CD14-positive monocyte (primary cell): ENCODE results near the gene TAF6. TPM values are rescaled to one million over a fixed set of nuclear protein-coding genes. Genes with fewer than 3 reads are reported as not detected.

ENCODE experiments used
- DNase-seq, 3 donors: peaks; one replicate each; pipeline ENCODE4 v3.0.0-alpha.2; 2011 to 2022
- H2AFZ ChIP-seq: 2 replicates; pipeline ENCODE4 v1.6.0; 2012; ENCODE audit warnings: mild to moderate bottlenecking, low read depth, low read length, inconsistent platforms; ENCODE audit not compliant: insufficient read depth, poor library complexity, severe bottlenecking
- H3K27ac ChIP-seq, 2 donors: 1 replicate in 1 of 2; 2 replicates in 1 of 2; pipeline ENCODE4 v1.5.1; 2012 to 2013; ENCODE audit warnings: low read length in 2 of 2, control low read depth in 1 of 2, inconsistent platforms in 1 of 2, low read depth in 1 of 2, mild to moderate bottlenecking in 1 of 2
- H3K27me3 ChIP-seq, 2 donors: one replicate each; pipeline versions ENCODE4 v1.6.0 to v1.6.1; 2011 to 2013; ENCODE audit warnings: low read length in 2 of 2; ENCODE audit not compliant: control insufficient read depth in 2 of 2, insufficient read depth in 2 of 2
- H3K36me3 ChIP-seq, 2 donors: replicated peaks in 1 of 2; 1 replicate in 1 of 2; 2 replicates in 1 of 2; pipeline versions ENCODE4 v1.5.1 to v1.6.1; 2012 to 2013; ENCODE audit warnings: low read length in 2 of 2, control low read depth in 1 of 2, inconsistent platforms in 1 of 2, mild to moderate bottlenecking in 1 of 2; ENCODE audit not compliant: insufficient read depth in 2 of 2, control insufficient read depth in 1 of 2
- H3K4me1 ChIP-seq, 2 donors: 1 replicate in 1 of 2; 2 replicates in 1 of 2; pipeline versions ENCODE4 v1.5.1 to v1.6.1; 2012 to 2013; ENCODE audit warnings: low read length in 2 of 2, control low read depth in 1 of 2, inconsistent platforms in 1 of 2, mild to moderate bottlenecking in 1 of 2, moderate library complexity in 1 of 2; ENCODE audit not compliant: insufficient read depth in 2 of 2, control insufficient read depth in 1 of 2
- H3K4me2 ChIP-seq: replicated peaks from 2 replicates; pipeline ENCODE3; 2012; ENCODE audit warnings: low read length, moderate library complexity, mild to moderate bottlenecking; ENCODE audit not compliant: poor library complexity, severe bottlenecking; ENCODE audit errors: extremely low read depth
- H3K4me3 ChIP-seq, 3 experiments: fragments of 200-600 bp in 1 of 3; sonication (generic) in 1 of 3; replicated peaks in 1 of 3; 1 replicate in 2 of 3; 2 replicates in 1 of 3; pipeline ENCODE4 v1.5.1; 2011 to 2013; ENCODE audit warnings: low read length in 3 of 3, mild to moderate bottlenecking in 3 of 3, control low read depth in 2 of 3, low read depth in 2 of 3, inconsistent platforms in 1 of 3, moderate library complexity in 1 of 3
- H3K79me2 ChIP-seq: 2 replicates; pipeline ENCODE4 v1.6.0; 2012; ENCODE audit warnings: mild to moderate bottlenecking, control low read depth, inconsistent platforms, low read length, moderate library complexity; ENCODE audit not compliant: insufficient read depth
- H3K9ac ChIP-seq: 2 replicates; pipeline ENCODE4 v1.6.0; 2017; ENCODE audit warnings: low read length, mild to moderate bottlenecking; ENCODE audit not compliant: insufficient read depth, poor library complexity, severe bottlenecking
- H3K9me3 ChIP-seq, 2 donors: replicated peaks in 1 of 2; 1 replicate in 1 of 2; 2 replicates in 1 of 2; pipeline versions ENCODE4 v1.5.1 to v1.6.1; 2012 to 2013; ENCODE audit warnings: low read length in 2 of 2, control low read depth in 1 of 2; ENCODE audit not compliant: control insufficient read depth in 1 of 2, insufficient read depth in 1 of 2
- H4K20me1 ChIP-seq: 2 replicates; pipeline ENCODE4 v1.6.0; 2012; ENCODE audit warnings: mild to moderate bottlenecking, low read length, control low read depth, moderate library complexity; ENCODE audit not compliant: insufficient read depth
- H3K27ac Mint-ChIP-seq, 7 donors: one replicate each; pipeline ENCODE4 v1.8.0; 2020; ENCODE audit warnings: mild to moderate bottlenecking in 7 of 7, mixed read lengths in 7 of 7, moderate library complexity in 6 of 7, inconsistent platforms in 2 of 7
- H3K27me3 Mint-ChIP-seq, 3 donors: one replicate each; pipeline ENCODE4 v1.8.0; 2021 to 2022; ENCODE audit warnings: low read depth in 3 of 3, mild to moderate bottlenecking in 3 of 3, mixed read lengths in 3 of 3, moderate library complexity in 3 of 3, inconsistent platforms in 1 of 3
- H3K36me3 Mint-ChIP-seq, 2 donors: one replicate each; pipeline ENCODE4 v1.8.0; 2020; ENCODE audit warnings: mixed read lengths in 2 of 2, inconsistent platforms in 1 of 2, mild to moderate bottlenecking in 1 of 2
- H3K4me1 Mint-ChIP-seq: one replicate; pipeline ENCODE4 v1.8.0; 2020; ENCODE audit warnings: mild to moderate bottlenecking, mixed read lengths
- H3K4me3 Mint-ChIP-seq, 2 donors: one replicate each; pipeline ENCODE4 v1.8.0; 2020; ENCODE audit warnings: mild to moderate bottlenecking in 2 of 2, mixed read lengths in 2 of 2, moderate library complexity in 1 of 2
- H3K9me3 Mint-ChIP-seq, 7 donors: one replicate each; pipeline ENCODE4 v1.8.0; 2020 to 2022; ENCODE audit warnings: mixed read lengths in 7 of 7, mild to moderate bottlenecking in 6 of 7, moderate library complexity in 6 of 7, inconsistent platforms in 2 of 7
- CTCF ChIP-seq: fragments of 200-600 bp; IDR thresholded peaks from one replicate; pipeline ENCODE4 v1.8.0; 2022; ENCODE audit warnings: antibody characterized with exemption, mild to moderate bottlenecking
- WGBS: methylation state at CpG from one replicate; pipeline ENCODE4 v1.1.5; 2013; ENCODE audit warnings: missing lambda C conversion rate; ENCODE audit not compliant: insufficient coverage; 5-methylcytosine and 5-hydroxymethylcytosine counted together
- intact Hi-C, 2 donors: fragments of 100-400 bp; cut with micrococcal nuclease; formaldehyde crosslinking; loops; one replicate each; pipeline versions ENCODE4 v1.15.0 to v1.15.1; 2023
- polyA plus RNA-seq, 3 donors: library from polyadenylated mRNA; depleted of rRNA in 1 of 3; unstranded in 2 of 3; stranded (reverse) in 1 of 3; fragments of 300-500 nt in 2 of 3; fragments of >200 nt in 1 of 3; fragmentation: Illumina TruSeq in 2 of 3; gene quantifications; 1 replicate in 2 of 3; 2 replicates in 1 of 3; pipeline ENCODE4 v1.2.3, GENCODE V29; 2012 to 2021

The TAF6 gene
- polyA plus RNA-seq, 3 donors: 9.6 to 28.9 (median 11.0) TPM

- no peak overlapping the region for H3K27ac ChIP-seq
- Mint-ChIP-seq H3K36me3 (peaks cover 3 to 4% of the 10 kb centered on the region in 2 donors), H3K4me1 (peaks cover 41% of the 10 kb centered on the region), H3K27ac (peak overlapping the region in 6 of 7 donors; percentile 65 to 91 (median 82)), H3K4me3 (no peak overlapping the region), H3K9me3 (peaks cover 0 to 5% (median 0%) of the 10 kb centered on the region in 7 donors), H3K27me3 (peaks cover 8 to 15% (median 14%) of the 10 kb centered on the region in 3 donors)
- no peak for TF ChIP-seq CTCF
- no peak overlapping the region for H3K4me3 ChIP-seq
- H3K36me3 ChIP-seq: peaks cover 3 to 4% of the 10 kb centered on the region in 2 donors
- no peak overlapping the region for H2AFZ ChIP-seq
- no CpG with 5 or more reads among the region's 3 CpGs for WGBS
- no peaks in the 10 kb centered on the region for H4K20me1 ChIP-seq
- DNase-seq: no peak
- H3K9me3 ChIP-seq: no peaks in the 10 kb centered on the region
- no peak overlapping the region for H3K4me2 ChIP-seq
- no peak overlapping the region for H3K9ac ChIP-seq
- intact Hi-C loops: loop anchor here (10.0 kb wide), 1 partner anchor 71 kb away; the partner anchor contains the start of gene ZKSCAN1 (in 2 of the 2)
- H3K4me1 ChIP-seq: peaks cover 42 to 55% of the 10 kb centered on the region in 2 donors
- peaks cover 22% of the 10 kb centered on the region for H3K79me2 ChIP-seq
- no peaks in the 10 kb centered on the region for H3K27me3 ChIP-seq
Measured at GRCh38 chr7:100085515-100085914, 33.6 kb downstream of the TAF6 start.

DNA sequence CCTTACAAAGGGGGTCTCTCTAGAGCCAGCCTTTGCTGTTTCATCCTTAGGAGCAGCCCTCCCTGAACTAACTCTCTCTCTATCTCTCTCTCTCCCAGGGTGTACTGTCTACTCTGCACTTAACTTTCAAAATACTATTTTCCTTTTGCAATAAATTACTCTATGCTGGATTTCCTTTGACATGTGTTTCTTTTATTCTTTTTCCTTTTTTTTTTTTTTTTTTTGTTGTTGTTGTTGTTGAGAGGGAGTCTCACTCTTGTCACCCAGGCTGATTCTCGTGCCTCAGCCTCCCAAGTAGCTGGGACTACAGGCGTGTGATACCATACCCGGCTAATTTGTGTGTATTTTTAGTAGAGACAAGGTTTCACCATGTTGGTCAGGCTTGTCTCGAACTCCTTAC is 36.2 kb downstream of the TAF6 start:
- Mint-ChIP-seq H3K4me1 (peaks cover 37% of the 10 kb centered on the region), H3K27ac (peak overlapping the region; percentile 84 to 96 (median 93)), H3K36me3 (peaks cover 5 to 18% of the 10 kb centered on the region in 2 donors), H3K4me3 (peak overlapping the region; percentile 76 to 82), H3K27me3 (peaks cover 8 to 15% (median 13%) of the 10 kb centered on the region in 3 donors), H3K9me3 (peaks cover 0 to 5% (median 0%) of the 10 kb centered on the region in 7 donors)
- no peak for TF ChIP-seq CTCF
- DNase-seq: no peak
- Histone ChIP-seq H3K4me1 (peaks cover 36 to 42% of the 10 kb centered on the region in 2 donors), H4K20me1 (peaks cover 17% of the 10 kb centered on the region), H3K79me2 (peaks cover 35% of the 10 kb centered on the region), H3K9ac (no peak overlapping the region), H2AFZ (no peak overlapping the region), H3K36me3 (peaks cover 3 to 16% of the 10 kb centered on the region in 2 donors), H3K9me3 (no peaks in the 10 kb centered on the region), H3K27ac (peak overlapping the region in 1 of 2 donors; percentile 76), H3K4me3 (peak overlapping the region in 1 of 3 experiments; percentile 94), H3K27me3 (no peaks in the 10 kb centered on the region), H3K4me2 (peak overlapping the region; percentile 65)
- intact Hi-C loops: loop anchor here (10.0 kb wide), 1 partner anchor 68 kb away; the partner anchor contains the start of gene ZKSCAN1 (in 2 of the 2)
- no CpG with 5 or more reads among the region's 4 CpGs for WGBS
